Measurements from ENCODE around the gene GPR137B.

- no peak for TF ChIP-seq SIN3A (conservative IDR thresholded peaks at IDR 0.05 in 1 of 2, IDR thresholded peaks at IDR 0.05 in 1 of 2; ENCODE audit: low read depth in 1 of 2, low read length in 2 of 2)
- TF ChIP-seq CTCF (IDR thresholded peaks at IDR 0.05; ENCODE audit: control extremely low read depth in 1 of 3, insufficient read depth in 1 of 3, low read depth in 1 of 3, low read length in 3 of 3) = no peak
- no peak for TF ChIP-seq ZNF274 (IDR thresholded peaks at IDR 0.05; ENCODE audit: borderline replicate concordance, extremely low read depth, low read length)
- no peak for TF ChIP-seq TAF1 (IDR thresholded peaks at IDR 0.05; ENCODE audit: low read depth, low read length)
- TF ChIP-seq GABPA (IDR thresholded peaks at IDR 0.05; ENCODE audit: borderline replicate concordance, insufficient read depth, low read length) = no peak
- TF ChIP-seq EZH2 (IDR thresholded peaks at IDR 0.05; ENCODE audit: low read depth, low read length, severe bottlenecking) = no peak
- no peak for TF ChIP-seq SP1 (IDR thresholded peaks at IDR 0.05; ENCODE audit: low read depth, low read length)
- no peak for TF ChIP-seq YY1 (IDR thresholded peaks at IDR 0.05; ENCODE audit: low read depth, low read length)
These were observed 10.4 kb upstream of the GPR137B start for GRCh38 chr1:236131916-236132315.
